Trophoblast cell (in vitro differentiated cells and primary cell): Measurements from ENCODE around the gene DLX1.

Source experiments
- DNase-seq, 2 donors: peaks; one replicate each; pipeline ENCODE4 v3.0.0-alpha.2; 2016
- H2AFZ ChIP-seq: 2 replicates; pipeline ENCODE4 v1.6.1; 2013; ENCODE audit warnings: low read length, moderate library complexity, mild to moderate bottlenecking; ENCODE audit not compliant: insufficient read depth, poor library complexity
- H2AK5ac ChIP-seq: 2 replicates; pipeline ENCODE4 v1.6.1; 2013; ENCODE audit warnings: mild to moderate bottlenecking, low read length
- H2BK120ac ChIP-seq: 2 replicates; pipeline ENCODE4 v1.6.1; 2013; ENCODE audit warnings: low read length, mild to moderate bottlenecking, moderate library complexity; ENCODE audit not compliant: insufficient read depth, poor library complexity
- H2BK12ac ChIP-seq: 2 replicates; pipeline ENCODE4 v1.6.1; 2013; ENCODE audit warnings: mild to moderate bottlenecking, low read length, moderate library complexity
- H2BK5ac ChIP-seq: 2 replicates; pipeline ENCODE4 v1.6.1; 2013; ENCODE audit warnings: low read length, low read depth, moderate library complexity, mild to moderate bottlenecking; ENCODE audit not compliant: poor library complexity
- H3K14ac ChIP-seq: 2 replicates; pipeline ENCODE4 v1.6.1; 2013; ENCODE audit warnings: mild to moderate bottlenecking, low read length
- H3K18ac ChIP-seq: 2 replicates; pipeline ENCODE4 v1.6.1; 2013; ENCODE audit warnings: mild to moderate bottlenecking, low read length
- H3K23ac ChIP-seq: 2 replicates; pipeline ENCODE4 v1.6.1; 2013; ENCODE audit warnings: low read length
- H3K27ac ChIP-seq: 2 replicates; pipeline ENCODE4 v1.5.1; 2013; ENCODE audit warnings: low read depth, mild to moderate bottlenecking, inconsistent platforms, low read length, moderate library complexity
- H3K27me3 ChIP-seq: 2 replicates; pipeline ENCODE4 v1.6.1; 2013; ENCODE audit warnings: inconsistent platforms, mild to moderate bottlenecking, low read length, moderate library complexity; ENCODE audit not compliant: insufficient read depth
- H3K36me3 ChIP-seq, 2 experiments: 1 replicate in 1 of 2; 2 replicates in 1 of 2; pipeline ENCODE4 v1.6.1; 2013; ENCODE audit warnings: low read length in 2 of 2, mild to moderate bottlenecking in 2 of 2, moderate library complexity in 1 of 2; ENCODE audit not compliant: insufficient read depth in 2 of 2, control insufficient read depth in 1 of 2
- H3K4ac ChIP-seq: 2 replicates; pipeline ENCODE4 v1.6.1; 2013; ENCODE audit warnings: low read depth, mild to moderate bottlenecking, low read length, moderate library complexity
- H3K4me1 ChIP-seq, 2 experiments: 1 replicate in 1 of 2; 2 replicates in 1 of 2; pipeline ENCODE4 v1.6.1; 2013; ENCODE audit warnings: low read length in 2 of 2, mild to moderate bottlenecking in 2 of 2, moderate library complexity in 1 of 2; ENCODE audit not compliant: insufficient read depth in 2 of 2, control insufficient read depth in 1 of 2
- H3K4me2 ChIP-seq: 2 replicates; pipeline ENCODE4 v1.6.1; 2013; ENCODE audit warnings: inconsistent platforms, mild to moderate bottlenecking, low read length, moderate library complexity
- H3K4me3 ChIP-seq: 2 replicates; pipeline ENCODE4 v1.5.1; 2013; ENCODE audit warnings: mild to moderate bottlenecking, low read depth, low read length, inconsistent platforms
- H3K79me1 ChIP-seq: one replicate; pipeline ENCODE4 v1.6.1; 2013; ENCODE audit warnings: low read length
- H3K79me2 ChIP-seq: 2 replicates; pipeline ENCODE4 v1.6.1; 2013; ENCODE audit warnings: low read length, mild to moderate bottlenecking; ENCODE audit not compliant: control insufficient read depth, insufficient read depth, poor library complexity
- H3K9ac ChIP-seq: 2 replicates; pipeline ENCODE4 v1.6.1; 2013; ENCODE audit warnings: mild to moderate bottlenecking, low read length
- H3K9me3 ChIP-seq: 2 replicates; pipeline ENCODE4 v1.6.1; 2013; ENCODE audit warnings: low read depth, mild to moderate bottlenecking, control low read depth, inconsistent platforms, low read length; ENCODE audit not compliant: insufficient read depth
- H4K12ac ChIP-seq: 2 replicates; pipeline ENCODE4 v1.6.1; 2013; ENCODE audit warnings: low read depth, mild to moderate bottlenecking, low read length, moderate library complexity
- H4K8ac ChIP-seq: 2 replicates; pipeline ENCODE4 v1.6.1; 2013; ENCODE audit warnings: low read depth, mild to moderate bottlenecking, low read length, moderate library complexity
- H4K91ac ChIP-seq: one replicate; pipeline ENCODE4 v1.6.1; 2013; ENCODE audit warnings: low read depth, mild to moderate bottlenecking, low read length, moderate library complexity
- WGBS: extraction: QIAGEN DNeasy Blood & Tissue Kit; methylation state at CpG from one replicate; pipeline ENCODE4 v1.1.7; 2013; ENCODE audit warnings: missing lambda C conversion rate; ENCODE audit not compliant: insufficient read length, insufficient coverage; ENCODE audit errors: extremely low coverage; 5-methylcytosine and 5-hydroxymethylcytosine counted together

Gene DLX1

GRCh38 chr2:172040311-172040710 lies 45.0 kb upstream of the DLX1 start:
- no CpG with 5 or more reads among the region's 6 CpGs for WGBS
- Histone ChIP-seq H2BK120ac (no peak overlapping the region), H4K12ac (no peak overlapping the region), H4K91ac (no peak overlapping the region), H3K4me2 (no peak overlapping the region), H3K14ac (no peak overlapping the region), H3K18ac (no peak overlapping the region), H3K9me3 (no peaks in the 10 kb centered on the region), H3K79me2 (no peaks in the 10 kb centered on the region), H3K27ac (no peak overlapping the region), H3K4me3 (no peak overlapping the region), H2BK5ac (no peak overlapping the region), H3K4me1 (no peaks in the 10 kb centered on the region), H3K23ac (no peak overlapping the region), H3K27me3 (no peaks in the 10 kb centered on the region), H2AK5ac (no peak overlapping the region), H2BK12ac (no peak overlapping the region), H3K36me3 (no peaks in the 10 kb centered on the region), H3K79me1 (no peaks in the 10 kb centered on the region), H2AFZ (no peak overlapping the region), H4K8ac (no peak overlapping the region), H3K4ac (no peak overlapping the region), H3K9ac (no peak overlapping the region)
- no peak for DNase-seq

GRCh38 chr2:172046080-172046678 lies 39.1 kb upstream of the DLX1 start:
- no peak overlapping the region for H3K4ac ChIP-seq
- DNase-seq: no peak
- no peak overlapping the region for H4K8ac ChIP-seq
- H2AK5ac ChIP-seq: no peak overlapping the region
- no peak overlapping the region for H3K14ac ChIP-seq
- no peaks in the 10 kb centered on the region for H3K4me1 ChIP-seq
- no peak overlapping the region for H3K27ac ChIP-seq
- no peaks in the 10 kb centered on the region for H3K79me2 ChIP-seq
- no peak overlapping the region for H3K9ac ChIP-seq
- no peak overlapping the region for H3K18ac ChIP-seq
- no peaks in the 10 kb centered on the region for H3K36me3 ChIP-seq
- no peaks in the 10 kb centered on the region for H3K27me3 ChIP-seq
- H3K23ac ChIP-seq: no peak overlapping the region
- no peak overlapping the region for H2BK5ac ChIP-seq
- H3K4me2 ChIP-seq: no peak overlapping the region
- no CpG with 5 or more reads among the region's 1 CpG for WGBS
- no peak overlapping the region for H4K91ac ChIP-seq
- no peak overlapping the region for H2BK12ac ChIP-seq
- no peak overlapping the region for H2AFZ ChIP-seq
- no peak overlapping the region for H4K12ac ChIP-seq
- H3K9me3 ChIP-seq: no peaks in the 10 kb centered on the region
- no peak overlapping the region for H3K4me3 ChIP-seq
- H2BK120ac ChIP-seq: no peak overlapping the region
- H3K79me1 ChIP-seq: no peaks in the 10 kb centered on the region

- H4K91ac ChIP-seq: no peak overlapping the region
- DNase-seq: peak in 1 of 2 donors; percentile 23
- no peak overlapping the region for H3K14ac ChIP-seq
- H2BK120ac ChIP-seq: no peak overlapping the region
- no peak overlapping the region for H3K4me2 ChIP-seq
- H3K9me3 ChIP-seq: no peaks in the 10 kb centered on the region
- H2AK5ac ChIP-seq: no peak overlapping the region
- H4K12ac ChIP-seq: no peak overlapping the region
- no peak overlapping the region for H3K18ac ChIP-seq
- no CpG with 5 or more reads among the region's 3 CpGs for WGBS
- no peak overlapping the region for H2BK12ac ChIP-seq
- no peak overlapping the region for H4K8ac ChIP-seq
- H3K79me2 ChIP-seq: no peaks in the 10 kb centered on the region
- no peak overlapping the region for H3K4ac ChIP-seq
- H3K4me3 ChIP-seq: no peak overlapping the region
- H3K4me1 ChIP-seq: no peaks in the 10 kb centered on the region
- no peak overlapping the region for H3K9ac ChIP-seq
- H2BK5ac ChIP-seq: no peak overlapping the region
- no peak overlapping the region for H3K27ac ChIP-seq
- no peaks in the 10 kb centered on the region for H3K79me1 ChIP-seq
- H3K27me3 ChIP-seq: no peaks in the 10 kb centered on the region
- H3K23ac ChIP-seq: no peak overlapping the region
- H2AFZ ChIP-seq: no peak overlapping the region
- no peaks in the 10 kb centered on the region for H3K36me3 ChIP-seq
These were observed 38.3 kb upstream of the DLX1 start for GRCh38 chr2:172046866-172047565.

- peak overlapping the region; percentile 80 for H2BK12ac ChIP-seq
- H3K79me2 ChIP-seq: no peaks in the 10 kb centered on the region
- H2BK120ac ChIP-seq: no peak overlapping the region
- no peak overlapping the region for H3K4me3 ChIP-seq
- H3K4me1 ChIP-seq: peaks cover 0 to 2% of the 10 kb centered on the region in 2 experiments
- H4K12ac ChIP-seq: no peak overlapping the region
- no peaks in the 10 kb centered on the region for H3K36me3 ChIP-seq
- no CpG with 5 or more reads among the region's 8 CpGs for WGBS
- H3K9ac ChIP-seq: no peak overlapping the region
- H2BK5ac ChIP-seq: no peak overlapping the region
- no peak overlapping the region for H2AFZ ChIP-seq
- no peak for DNase-seq
- H3K23ac ChIP-seq: no peak overlapping the region
- H4K91ac ChIP-seq: no peak overlapping the region
- H3K9me3 ChIP-seq: no peaks in the 10 kb centered on the region
- H3K18ac ChIP-seq: no peak overlapping the region
- no peaks in the 10 kb centered on the region for H3K79me1 ChIP-seq
- H2AK5ac ChIP-seq: no peak overlapping the region
- no peak overlapping the region for H3K4ac ChIP-seq
- H3K27me3 ChIP-seq: no peaks in the 10 kb centered on the region
- H3K27ac ChIP-seq: no peak overlapping the region
- no peak overlapping the region for H3K14ac ChIP-seq
- H4K8ac ChIP-seq: no peak overlapping the region
- no peak overlapping the region for H3K4me2 ChIP-seq
These were observed 37.5 kb upstream of the DLX1 start for GRCh38 chr2:172047566-172048507.
